Adipocyte (in vitro differentiated cells): ENCODE data around the gene PPP2R2C.

Experiments
- DNase-seq: peaks from one replicate; pipeline ENCODE4 v3.0.0-alpha.2; 2015; ENCODE audit warnings: low read depth
- H3K27me3 ChIP-seq: replicated peaks from 2 replicates; pipeline ENCODE4 v1.7.0; 2013; ENCODE audit warnings: mild to moderate bottlenecking, low read length, moderate library complexity; ENCODE audit not compliant: control insufficient read depth, insufficient read depth
- H3K36me3 ChIP-seq: 2 replicates; pipeline ENCODE4 v1.7.0; 2013; ENCODE audit warnings: low read length, mild to moderate bottlenecking, moderate library complexity; ENCODE audit not compliant: control insufficient read depth, insufficient read depth, severe bottlenecking
- H3K4me1 ChIP-seq: 2 replicates; pipeline ENCODE4 v1.7.0; 2013; ENCODE audit warnings: mild to moderate bottlenecking, low read length, moderate library complexity; ENCODE audit not compliant: control insufficient read depth, insufficient read depth
- H3K4me3 ChIP-seq: 2 replicates; pipeline ENCODE4 v1.7.0; 2013; ENCODE audit warnings: mild to moderate bottlenecking, low read length, moderate library complexity
- H3K9ac ChIP-seq: 2 replicates; pipeline ENCODE4 v1.7.0; 2013; ENCODE audit warnings: mild to moderate bottlenecking, low read length, moderate library complexity
- H3K9me3 ChIP-seq: 2 replicates; pipeline ENCODE4 v1.7.0; 2013; ENCODE audit warnings: mild to moderate bottlenecking, low read length, moderate library complexity; ENCODE audit not compliant: control insufficient read depth

Gene PPP2R2C

DNA sequence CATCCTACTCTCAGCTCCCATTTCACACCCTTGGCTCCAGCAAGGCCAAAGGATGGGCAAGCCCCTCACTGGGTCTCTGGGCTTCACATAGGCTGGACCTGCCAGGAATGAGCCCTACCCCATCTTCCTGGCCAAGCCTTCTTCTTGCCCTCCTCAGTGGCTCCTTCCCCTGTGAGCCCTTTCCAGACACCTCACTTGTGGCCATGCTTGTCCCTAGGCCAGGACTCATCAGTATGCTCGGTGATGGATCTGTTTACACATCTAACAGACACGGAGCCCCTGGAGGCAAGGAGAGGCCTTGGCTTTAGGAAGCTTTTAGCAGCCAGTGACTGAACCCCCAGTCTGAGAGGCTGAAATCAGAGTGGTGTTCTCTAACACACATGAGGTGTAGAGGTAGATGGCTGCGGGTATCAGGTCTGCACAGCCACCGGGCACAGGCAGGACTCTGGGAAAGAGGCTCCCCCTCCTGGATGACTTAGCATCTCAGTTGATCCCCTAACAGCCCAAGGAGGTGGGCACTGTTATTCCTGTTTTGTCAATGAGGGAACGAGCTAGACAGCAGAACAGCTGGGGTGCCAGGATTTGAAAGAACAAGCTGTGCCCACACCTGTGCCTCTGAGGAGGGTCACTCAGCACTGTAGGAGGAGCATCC, 44.8 kb downstream of the PPP2R2C start:
- Histone ChIP-seq H3K4me1 (no peaks in the 10 kb centered on the region), H3K27me3 (peaks cover 22% of the 10 kb centered on the region), H3K36me3 (no peaks in the 10 kb centered on the region), H3K9ac (no peak overlapping the region), H3K4me3 (no peak overlapping the region), H3K9me3 (peaks cover 3% of the 10 kb centered on the region)
- DNase-seq: no peak

DNA sequence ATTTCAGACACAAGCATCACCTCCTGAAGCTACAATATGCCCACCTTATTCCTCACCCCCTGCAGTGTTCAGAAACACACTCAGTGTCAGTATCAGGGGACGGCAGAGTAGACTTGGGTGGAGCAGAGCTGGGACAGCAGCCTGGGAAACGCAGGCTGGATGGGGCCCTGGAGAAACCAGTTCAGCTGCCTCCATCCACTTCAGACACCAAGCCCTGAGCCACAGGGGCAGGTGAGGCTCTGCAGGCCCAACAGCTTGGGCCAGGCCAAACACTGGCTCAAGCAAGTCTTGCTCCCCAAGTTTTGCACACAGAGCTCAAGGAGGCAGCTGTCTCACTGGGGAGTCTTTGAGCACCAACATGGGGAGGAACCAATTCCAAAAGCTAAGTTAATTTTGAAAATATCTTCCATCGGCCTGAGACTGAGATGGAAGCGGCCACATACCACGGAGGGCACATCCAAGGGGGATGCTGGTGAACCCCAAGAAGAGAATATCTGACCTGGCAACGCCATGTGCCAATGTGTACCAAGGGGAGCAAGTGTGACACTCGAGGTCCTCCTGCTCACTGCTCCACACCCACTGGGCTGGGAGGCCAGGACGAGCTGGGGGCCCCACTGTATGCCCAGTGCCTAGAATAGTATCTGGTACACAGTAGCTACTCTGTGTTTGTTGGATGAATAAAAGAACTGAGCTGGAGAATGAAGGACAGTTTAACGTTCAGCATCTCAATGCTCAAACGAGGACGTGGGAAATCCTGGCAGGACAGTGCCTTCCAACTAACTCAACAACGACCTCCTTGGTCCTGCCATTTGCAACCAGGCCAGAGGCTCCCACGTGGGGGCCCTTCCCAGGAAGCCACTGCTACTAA, 45.6 kb downstream of the PPP2R2C start:
- DNase-seq: no peak
- Histone ChIP-seq H3K27me3 (peaks cover 22% of the 10 kb centered on the region), H3K4me1 (no peaks in the 10 kb centered on the region), H3K36me3 (no peaks in the 10 kb centered on the region), H3K9me3 (peaks cover 3% of the 10 kb centered on the region), H3K9ac (no peak overlapping the region), H3K4me3 (no peak overlapping the region)

DNA sequence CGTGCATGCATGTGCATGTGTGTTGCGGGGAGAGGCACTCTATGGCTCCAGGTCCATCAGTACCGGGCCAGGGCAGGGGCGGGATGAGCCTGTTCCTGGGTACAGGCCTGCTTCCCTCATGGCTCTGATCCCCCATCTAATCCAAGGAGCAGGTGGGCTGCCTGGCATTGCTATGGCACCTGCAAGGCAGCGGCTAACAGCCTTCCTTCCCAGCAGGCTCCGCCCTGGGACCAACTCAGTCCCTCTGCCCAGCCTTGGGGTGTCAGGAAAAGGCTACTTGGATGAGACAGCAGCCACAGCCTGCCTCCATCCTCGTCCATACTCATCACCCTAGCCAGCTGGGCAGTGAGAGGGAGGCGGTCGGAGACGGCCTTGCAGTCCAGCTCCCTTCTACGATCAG, 46.5 kb downstream of the PPP2R2C start:
- Histone ChIP-seq H3K4me1 (no peaks in the 10 kb centered on the region), H3K36me3 (no peaks in the 10 kb centered on the region), H3K9ac (no peak overlapping the region), H3K27me3 (peaks cover 22% of the 10 kb centered on the region), H3K9me3 (no peaks in the 10 kb centered on the region), H3K4me3 (no peak overlapping the region)
- no peak for DNase-seq

DNA sequence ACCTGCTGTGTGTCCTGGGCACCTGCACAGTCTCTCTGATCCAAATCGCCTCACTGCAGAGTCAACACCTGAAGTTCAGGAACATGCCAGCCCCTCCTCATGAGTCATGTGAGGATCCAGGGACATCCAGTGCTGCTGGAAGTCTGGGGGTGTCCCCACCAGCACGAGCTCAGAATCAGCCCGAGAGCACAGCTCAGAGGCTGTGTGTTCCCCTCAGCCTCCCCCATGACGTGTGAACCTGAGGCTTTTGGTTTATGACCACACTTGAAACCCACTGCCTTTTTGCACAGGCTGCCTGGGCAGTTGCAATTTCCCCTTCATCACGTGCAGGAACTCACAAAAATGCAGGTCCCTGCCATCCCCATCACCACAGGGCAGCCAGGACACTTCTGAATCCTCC, 47.1 kb downstream of the PPP2R2C start:
- H3K9ac ChIP-seq: no peak overlapping the region
- H3K4me3 ChIP-seq: no peak overlapping the region
- no peaks in the 10 kb centered on the region for H3K4me1 ChIP-seq
- H3K27me3 ChIP-seq: peaks cover 27% of the 10 kb centered on the region
- DNase-seq: no peak
- H3K9me3 ChIP-seq: no peaks in the 10 kb centered on the region
- no peaks in the 10 kb centered on the region for H3K36me3 ChIP-seq

DNA sequence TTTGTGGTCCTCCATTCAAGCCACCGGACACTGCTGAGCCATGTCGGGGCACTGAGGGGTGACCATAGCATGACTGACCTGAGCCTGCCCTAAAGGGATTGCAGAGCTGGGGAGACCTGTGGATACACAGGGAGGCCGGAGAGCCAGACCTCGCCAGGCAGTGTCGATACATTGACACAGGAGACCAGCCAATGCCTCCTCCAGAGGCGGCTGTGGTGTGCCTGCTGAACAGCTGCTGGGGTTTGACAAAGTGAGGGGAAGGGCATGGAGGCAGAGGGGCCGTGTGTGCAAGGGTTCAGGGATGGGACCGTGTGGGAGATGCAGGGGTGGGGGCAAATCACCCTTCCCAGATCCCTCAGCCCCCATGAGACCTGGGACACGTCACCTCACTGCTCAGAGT, 48.0 kb downstream of the PPP2R2C start:
- Histone ChIP-seq H3K4me3 (no peak overlapping the region), H3K27me3 (peaks cover 31% of the 10 kb centered on the region), H3K9ac (no peak overlapping the region), H3K9me3 (no peaks in the 10 kb centered on the region), H3K4me1 (no peaks in the 10 kb centered on the region), H3K36me3 (no peaks in the 10 kb centered on the region)
- no peak for DNase-seq

DNA sequence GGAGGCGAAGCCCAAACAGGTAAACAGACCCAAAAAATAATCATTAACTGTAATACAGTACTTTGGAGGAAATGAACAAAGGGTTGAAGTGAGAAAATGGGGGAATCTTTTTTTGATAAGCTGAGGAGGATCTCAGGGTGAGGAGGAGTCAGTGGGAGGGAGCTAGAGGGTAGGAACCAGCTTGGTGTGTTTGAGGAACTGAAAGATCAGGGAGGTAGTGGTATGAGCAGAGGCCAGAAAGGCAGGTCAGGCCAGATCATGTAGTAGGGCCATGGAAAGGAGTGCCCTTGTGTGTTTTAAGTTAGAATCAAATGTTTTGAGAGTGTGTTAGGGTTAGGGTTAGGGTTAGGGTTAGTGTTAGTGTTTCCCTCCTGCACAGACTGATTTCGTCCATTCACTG, 48.8 kb downstream of the PPP2R2C start:
- Histone ChIP-seq H3K4me3 (no peak overlapping the region), H3K27me3 (peaks cover 31% of the 10 kb centered on the region), H3K9ac (no peak overlapping the region), H3K4me1 (no peaks in the 10 kb centered on the region), H3K36me3 (no peaks in the 10 kb centered on the region), H3K9me3 (no peaks in the 10 kb centered on the region)
- no peak for DNase-seq

DNA sequence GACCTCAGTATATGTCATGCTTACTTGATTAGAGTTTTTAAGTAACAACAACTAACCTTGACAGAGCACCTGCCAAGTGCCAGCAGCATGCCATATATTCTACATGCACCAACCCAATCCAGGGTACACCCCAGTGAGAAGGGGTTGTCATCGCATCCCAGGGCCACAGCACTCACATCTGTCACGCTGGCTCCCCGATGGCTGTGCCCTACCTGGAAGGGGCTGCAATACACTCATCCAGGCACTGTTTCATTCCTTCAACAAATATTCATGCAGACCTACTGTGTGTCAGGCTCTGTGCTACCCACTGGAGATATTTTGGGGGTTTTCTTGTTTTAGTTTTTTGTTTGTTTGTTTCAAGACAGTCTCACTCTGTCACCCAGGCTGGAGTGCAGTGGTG, 49.5 kb downstream of the PPP2R2C start:
- no peaks in the 10 kb centered on the region for H3K9me3 ChIP-seq
- no peak overlapping the region for H3K4me3 ChIP-seq
- H3K27me3 ChIP-seq: peaks cover 27% of the 10 kb centered on the region
- no peak for DNase-seq
- H3K4me1 ChIP-seq: no peaks in the 10 kb centered on the region
- no peak overlapping the region for H3K9ac ChIP-seq
- no peaks in the 10 kb centered on the region for H3K36me3 ChIP-seq

DNA sequence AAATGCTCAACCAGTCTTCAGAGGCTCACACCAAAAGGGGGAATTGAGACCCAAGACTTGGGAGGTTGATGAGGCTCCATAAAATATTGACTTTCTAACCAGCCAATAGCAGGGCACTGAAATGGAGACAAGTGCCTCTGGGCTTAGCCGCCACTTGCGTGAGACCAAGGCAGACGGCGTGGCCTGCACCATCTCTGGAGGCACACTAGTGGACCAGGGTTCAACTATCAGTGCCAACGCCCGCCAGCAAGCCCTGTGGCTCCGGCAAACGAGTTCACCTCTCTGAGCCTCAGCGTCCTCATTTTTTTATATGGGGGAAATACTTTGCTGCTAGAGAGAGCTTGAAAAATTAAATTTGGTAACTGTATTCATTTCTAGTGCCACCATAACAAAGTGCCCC, 50.3 kb downstream of the PPP2R2C start:
- no peak overlapping the region for H3K4me3 ChIP-seq
- H3K27me3 ChIP-seq: peaks cover 24% of the 10 kb centered on the region

DNA sequence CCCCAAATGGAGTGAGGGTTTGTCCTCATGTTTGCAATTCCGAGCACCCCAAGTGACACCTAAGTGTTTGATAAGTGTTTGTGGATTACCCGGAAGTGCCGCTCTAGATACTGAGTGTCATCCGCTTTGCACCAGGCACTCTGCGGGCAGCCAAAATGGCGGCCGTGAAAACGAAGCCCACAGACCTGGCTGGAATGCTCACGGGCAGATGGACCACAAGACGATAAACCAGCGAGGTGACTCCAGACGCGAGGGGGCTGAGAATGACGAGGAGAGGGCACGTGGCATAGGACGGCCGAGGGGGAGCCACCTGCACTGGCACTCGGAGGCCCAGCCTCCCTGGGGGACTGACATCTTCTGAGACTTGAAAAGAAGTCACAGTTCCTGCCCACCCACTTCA, 51.0 kb downstream of the PPP2R2C start:
- Histone ChIP-seq H3K9me3 (no peaks in the 10 kb centered on the region), H3K4me3 (no peak overlapping the region), H3K27me3 (peaks cover 30% of the 10 kb centered on the region), H3K36me3 (no peaks in the 10 kb centered on the region), H3K9ac (no peak overlapping the region), H3K4me1 (no peaks in the 10 kb centered on the region)
- DNase-seq: no peak

More for the DNA sequence above, 50.3 kb downstream of the PPP2R2C start:
- no peaks in the 10 kb centered on the region for H3K4me1 ChIP-seq
- no peak overlapping the region for H3K9ac ChIP-seq
- DNase-seq: no peak
- H3K9me3 ChIP-seq: no peaks in the 10 kb centered on the region
- no peaks in the 10 kb centered on the region for H3K36me3 ChIP-seq

DNA sequence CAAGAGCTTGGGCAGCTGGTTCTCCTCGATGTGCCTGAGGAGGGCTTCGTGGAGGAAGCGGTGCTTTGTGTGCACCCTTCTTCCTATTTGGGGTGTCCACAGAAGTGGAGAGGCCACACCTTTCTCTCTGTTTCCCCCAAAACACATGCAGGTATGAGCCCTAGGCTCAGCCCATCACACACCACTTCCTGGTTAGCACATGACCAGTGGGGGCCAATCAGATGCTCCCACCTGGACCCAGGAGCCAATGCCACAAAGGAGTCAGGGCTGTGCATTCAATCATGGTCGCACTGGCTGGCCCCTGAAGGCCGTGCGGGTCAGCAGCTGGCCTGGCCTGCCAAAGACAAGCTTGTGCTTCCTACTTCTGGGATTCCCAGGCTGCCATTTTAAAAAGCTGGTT, 51.4 kb downstream of the PPP2R2C start:
- Histone ChIP-seq H3K9ac (no peak overlapping the region), H3K36me3 (no peaks in the 10 kb centered on the region), H3K4me1 (no peaks in the 10 kb centered on the region), H3K9me3 (no peaks in the 10 kb centered on the region), H3K27me3 (peaks cover 34% of the 10 kb centered on the region), H3K4me3 (no peak overlapping the region)
- DNase-seq: no peak

DNA sequence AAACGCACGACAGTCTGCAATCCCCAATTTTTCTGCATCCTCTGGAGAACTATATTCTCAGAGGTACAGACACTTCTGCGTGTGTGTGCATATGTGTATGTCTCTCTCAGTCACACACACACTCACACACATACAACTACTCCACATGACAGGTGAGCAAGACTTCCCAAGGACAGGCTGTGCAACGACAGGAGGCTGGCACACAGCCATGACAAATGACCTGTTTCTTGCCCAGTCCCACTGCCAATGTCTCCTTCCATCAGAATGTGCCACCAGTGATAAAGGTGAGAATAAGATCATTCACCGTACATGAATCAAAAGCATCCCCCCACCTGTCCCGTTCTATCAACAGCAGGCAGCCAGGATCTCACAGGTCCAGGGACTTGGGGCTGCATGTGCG, 52.4 kb downstream of the PPP2R2C start:
- Histone ChIP-seq H3K4me1 (no peaks in the 10 kb centered on the region), H3K9me3 (no peaks in the 10 kb centered on the region), H3K9ac (no peak overlapping the region), H3K27me3 (peaks cover 40% of the 10 kb centered on the region), H3K4me3 (no peak overlapping the region), H3K36me3 (no peaks in the 10 kb centered on the region)
- no peak for DNase-seq
